ENCODE results near the gene TYR.
"Not testable (repeated sequence)": the region's sequence is repeated elsewhere in the genome, so short reads cannot be mapped to it uniquely, and the experiment has no call there.

Gene TYR

DNA sequence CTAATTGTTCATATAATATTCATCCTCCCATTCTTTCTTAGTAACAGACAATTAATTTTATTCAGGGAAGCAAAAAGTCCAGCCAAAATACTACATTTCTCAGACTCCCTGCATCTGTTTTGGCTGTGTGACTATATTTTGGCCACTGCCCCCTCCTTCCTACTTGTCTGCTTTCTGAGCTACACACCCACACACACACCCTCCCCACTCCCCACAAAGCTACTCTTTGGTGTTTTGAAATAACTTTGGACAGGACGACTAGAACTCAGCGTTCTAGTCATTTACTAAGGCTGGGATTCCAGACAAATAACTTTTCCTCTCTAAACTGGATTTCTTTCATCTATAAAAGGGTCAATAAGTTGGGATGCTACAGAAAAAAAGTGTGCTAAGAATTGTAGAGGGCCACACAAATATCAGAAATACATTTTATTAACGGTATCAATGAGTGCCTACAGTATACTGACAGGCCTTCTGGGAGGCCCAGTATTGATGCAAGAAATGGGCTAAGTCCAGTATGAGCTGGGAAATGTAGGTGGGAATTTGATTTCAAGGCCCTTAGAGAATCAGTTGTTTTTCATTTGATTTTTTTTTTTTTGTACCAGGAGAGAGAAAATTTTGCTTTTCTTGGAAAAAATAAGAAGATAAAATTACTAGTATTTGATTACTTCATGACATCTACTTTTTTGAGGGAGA, 165.4 kb downstream of the TYR start:
- in situ Hi-C loops (cut with HindIII; ENCODE audit: low sequenced_read_pairs) = not testable (repeated sequence)

Data from DLD1 (cell line).